ENCODE measurements around the gene RNFT1. TPM values are rescaled to one million over a fixed set of nuclear protein-coding genes. Genes with fewer than 3 reads are reported as not detected.
"Not testable (repeated sequence)": the region's sequence is repeated elsewhere in the genome, so short reads cannot be mapped to it uniquely, and the experiment has no call there.

RNFT1 gene, protein sequence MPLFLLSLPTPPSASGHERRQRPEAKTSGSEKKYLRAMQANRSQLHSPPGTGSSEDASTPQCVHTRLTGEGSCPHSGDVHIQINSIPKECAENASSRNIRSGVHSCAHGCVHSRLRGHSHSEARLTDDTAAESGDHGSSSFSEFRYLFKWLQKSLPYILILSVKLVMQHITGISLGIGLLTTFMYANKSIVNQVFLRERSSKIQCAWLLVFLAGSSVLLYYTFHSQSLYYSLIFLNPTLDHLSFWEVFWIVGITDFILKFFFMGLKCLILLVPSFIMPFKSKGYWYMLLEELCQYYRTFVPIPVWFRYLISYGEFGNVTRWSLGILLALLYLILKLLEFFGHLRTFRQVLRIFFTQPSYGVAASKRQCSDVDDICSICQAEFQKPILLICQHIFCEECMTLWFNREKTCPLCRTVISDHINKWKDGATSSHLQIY
- total RNA-seq: 15.8 and 23.3 TPM in 2 replicates

DNA sequence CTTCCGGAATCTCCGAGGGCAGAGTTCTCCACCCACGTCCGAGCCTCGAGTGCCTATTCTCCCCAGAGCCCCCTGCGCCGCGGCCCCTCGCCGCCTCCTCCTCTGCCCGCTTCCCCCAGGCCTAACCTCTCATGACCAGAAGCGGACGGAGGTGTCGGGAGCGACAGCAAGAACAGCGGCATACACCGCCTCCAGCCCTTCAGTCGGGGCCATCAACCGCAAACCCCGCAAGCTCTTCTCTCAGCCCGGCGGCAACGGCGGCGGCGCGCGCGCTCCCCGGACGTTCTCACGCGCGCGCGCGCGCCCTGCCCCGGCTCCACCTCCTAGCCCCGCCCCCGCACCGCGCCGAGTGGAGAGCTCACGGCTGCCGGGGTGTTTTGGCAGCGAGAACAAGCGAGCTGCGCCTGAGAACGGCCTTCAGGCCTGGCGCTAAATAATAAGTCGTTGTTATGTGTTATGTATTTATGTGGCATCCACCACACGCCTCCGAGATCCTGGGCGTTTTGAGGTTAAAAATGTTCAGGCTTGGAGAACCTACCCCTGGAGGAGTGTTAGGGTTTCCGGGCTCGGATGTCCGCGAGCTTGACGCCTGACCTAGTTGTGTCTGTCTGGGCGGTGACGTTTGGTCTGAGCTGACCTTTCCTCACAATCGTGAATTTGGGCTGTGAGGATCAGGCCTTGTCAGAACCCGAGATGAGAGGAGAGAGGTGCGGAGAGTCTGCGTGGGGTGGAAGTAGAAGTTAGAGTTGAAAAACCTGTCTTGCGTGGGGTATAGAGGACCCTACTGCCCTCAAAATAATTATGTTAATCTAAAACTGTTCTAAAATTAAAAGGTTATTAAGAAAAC is at the start of gene RNFT1:
Gene RNFT1, minus strand, starts transcription at position 259 of the 847 bp plus-strand sequence. Its CDS starts 77 bp downstream, at position 182.
- DNase-seq (ENCODE audit: low read depth): peak; percentile 86
- H3K4me3 ChIP-seq (ENCODE audit: low read depth, low read length): peak within 1 kb of the TSS; percentile 96
- TF ChIP-seq, protein P1, sequence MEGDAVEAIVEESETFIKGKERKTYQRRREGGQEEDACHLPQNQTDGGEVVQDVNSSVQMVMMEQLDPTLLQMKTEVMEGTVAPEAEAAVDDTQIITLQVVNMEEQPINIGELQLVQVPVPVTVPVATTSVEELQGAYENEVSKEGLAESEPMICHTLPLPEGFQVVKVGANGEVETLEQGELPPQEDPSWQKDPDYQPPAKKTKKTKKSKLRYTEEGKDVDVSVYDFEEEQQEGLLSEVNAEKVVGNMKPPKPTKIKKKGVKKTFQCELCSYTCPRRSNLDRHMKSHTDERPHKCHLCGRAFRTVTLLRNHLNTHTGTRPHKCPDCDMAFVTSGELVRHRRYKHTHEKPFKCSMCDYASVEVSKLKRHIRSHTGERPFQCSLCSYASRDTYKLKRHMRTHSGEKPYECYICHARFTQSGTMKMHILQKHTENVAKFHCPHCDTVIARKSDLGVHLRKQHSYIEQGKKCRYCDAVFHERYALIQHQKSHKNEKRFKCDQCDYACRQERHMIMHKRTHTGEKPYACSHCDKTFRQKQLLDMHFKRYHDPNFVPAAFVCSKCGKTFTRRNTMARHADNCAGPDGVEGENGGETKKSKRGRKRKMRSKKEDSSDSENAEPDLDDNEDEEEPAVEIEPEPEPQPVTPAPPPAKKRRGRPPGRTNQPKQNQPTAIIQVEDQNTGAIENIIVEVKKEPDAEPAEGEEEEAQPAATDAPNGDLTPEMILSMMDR (IDR thresholded peaks at IDR 0.05; ENCODE audit: insufficient read depth, low read depth, low read length): no peak

DNA sequence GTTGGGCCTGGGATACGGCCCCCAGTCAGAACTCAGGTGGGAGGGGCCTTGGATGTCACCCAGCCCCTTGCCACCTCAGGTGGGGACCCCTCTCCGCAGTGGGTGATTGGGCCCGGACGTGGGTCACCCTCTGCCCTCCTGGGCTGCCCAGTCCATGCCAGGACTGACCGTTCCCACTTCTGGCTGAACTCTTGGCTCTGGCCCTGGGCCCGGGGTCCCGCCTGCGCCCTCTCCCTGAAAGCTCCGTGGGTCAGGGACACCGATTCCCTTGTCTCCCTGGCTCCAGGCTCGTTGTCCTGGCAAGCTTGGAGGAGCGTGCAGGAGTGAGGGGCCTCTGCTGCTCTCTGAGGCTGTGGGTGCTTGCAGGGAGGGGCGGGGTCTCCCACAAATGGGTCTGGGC is 44.8 kb upstream of the RNFT1 start:
- DNase-seq (ENCODE audit: low read depth); H3K4me3 ChIP-seq (ENCODE audit: low read depth, low read length): not testable (repeated sequence)

DNA sequence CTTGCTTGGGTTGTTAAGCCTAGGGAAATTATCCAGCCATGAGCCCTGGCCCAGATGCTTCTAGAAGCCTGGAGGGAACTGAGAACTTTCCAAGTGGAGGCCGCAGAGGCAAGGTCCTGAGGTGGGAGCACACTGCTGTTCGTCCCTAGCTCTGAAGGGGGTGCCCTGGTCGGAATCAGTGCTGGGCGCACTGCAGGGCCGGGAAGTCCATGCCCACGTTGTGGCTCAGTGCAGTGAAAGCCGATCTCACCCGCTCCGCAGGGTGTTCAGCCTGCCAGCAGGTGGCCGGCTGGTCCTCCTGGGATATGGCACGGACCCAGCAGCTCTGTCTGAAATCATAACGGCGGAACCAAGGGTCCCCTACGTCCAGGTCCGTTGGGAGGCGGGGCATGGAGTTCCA is 43.8 kb upstream of the RNFT1 start:
- not testable (repeated sequence) for DNase-seq (ENCODE audit: low read depth); H3K4me3 ChIP-seq (ENCODE audit: low read depth, low read length)

DNA sequence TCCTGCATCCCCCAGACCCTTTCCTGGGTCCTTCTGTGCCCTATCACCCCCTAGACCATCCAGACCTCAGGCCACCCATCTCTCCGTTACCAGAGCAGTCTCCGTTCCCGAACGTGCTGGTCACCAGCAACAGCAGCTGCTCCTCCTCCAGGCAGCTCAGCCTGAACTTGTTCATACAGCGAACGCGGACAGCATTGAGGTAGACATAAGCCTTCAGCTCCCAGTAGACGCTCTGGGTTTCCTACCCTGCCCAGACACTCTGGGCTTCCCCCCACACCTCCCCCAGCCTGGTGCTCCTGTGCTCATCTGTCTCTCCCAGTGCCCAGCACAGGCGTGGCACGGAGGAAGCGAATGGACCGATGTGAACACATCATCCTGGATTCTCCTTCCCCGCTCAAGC is 41.6 kb upstream of the RNFT1 start:
- DNase-seq (ENCODE audit: low read depth): no peak
- TF ChIP-seq, protein P1 (IDR thresholded peaks at IDR 0.05; ENCODE audit: insufficient read depth, low read depth, low read length): no peak
- no peak overlapping the region for H3K4me3 ChIP-seq (ENCODE audit: low read depth, low read length)

DNA sequence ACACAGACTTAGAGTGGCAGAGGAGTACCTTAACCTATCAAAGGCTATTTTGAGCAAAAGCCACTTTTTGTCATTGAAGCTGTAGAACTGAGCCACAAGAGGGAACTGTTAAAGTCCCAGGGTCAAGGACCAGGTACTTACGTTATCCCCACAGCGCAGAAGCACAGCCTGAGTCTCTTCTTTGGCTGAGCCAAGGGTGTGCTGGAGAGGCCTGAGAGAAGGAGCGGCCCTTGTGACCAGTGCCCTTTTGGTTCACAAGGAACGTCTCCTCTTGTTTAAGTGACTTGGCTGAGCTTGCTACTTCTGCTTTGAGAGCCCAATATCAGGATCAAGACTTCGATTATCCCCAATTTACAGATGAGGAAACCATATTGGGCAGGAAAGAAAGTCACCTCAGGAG is 40.0 kb upstream of the RNFT1 start:
- not testable (repeated sequence) for H3K4me3 ChIP-seq (ENCODE audit: low read depth, low read length); DNase-seq (ENCODE audit: low read depth)

DNA sequence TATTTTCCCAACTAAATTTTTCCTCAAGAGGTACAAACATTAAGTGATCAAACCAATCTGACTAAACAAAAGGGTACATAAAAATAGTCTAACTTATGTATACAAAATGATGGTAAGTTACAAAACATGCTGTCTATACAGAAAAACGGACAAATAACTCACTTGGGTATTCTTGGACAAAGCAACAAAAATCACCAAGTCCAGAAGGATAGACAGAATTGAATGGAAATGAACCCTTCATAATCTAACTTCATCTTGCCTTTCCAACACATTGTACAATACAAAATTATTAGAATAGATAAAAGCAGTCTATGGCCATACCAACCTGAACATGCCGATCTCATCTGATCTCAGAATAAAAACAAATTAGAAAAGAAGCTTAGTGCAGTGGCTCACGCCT is 37.9 kb upstream of the RNFT1 start:
- not testable (repeated sequence) for DNase-seq (ENCODE audit: low read depth); H3K4me3 ChIP-seq (ENCODE audit: low read depth, low read length)

DNA sequence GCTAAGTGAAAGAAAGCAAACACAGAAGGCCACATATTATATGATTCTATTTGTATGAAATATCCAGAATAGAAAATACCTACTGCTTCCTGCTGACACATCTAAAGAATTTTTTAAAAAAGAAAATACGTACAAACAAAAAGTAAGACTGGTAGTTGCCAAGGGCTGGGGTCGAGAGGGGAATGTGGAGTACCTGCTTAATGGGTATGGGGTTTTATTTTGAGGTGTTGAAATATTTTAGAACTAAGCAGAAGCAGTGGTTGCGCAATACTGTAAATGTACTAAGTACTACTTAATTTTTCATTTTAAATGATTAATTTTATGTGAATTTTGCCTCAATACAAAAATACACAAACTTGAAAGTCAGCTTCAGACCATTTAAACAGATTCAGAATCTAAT is 32.1 kb upstream of the RNFT1 start:
- H3K4me3 ChIP-seq (ENCODE audit: low read depth, low read length); DNase-seq (ENCODE audit: low read depth): not testable (repeated sequence)

DNA sequence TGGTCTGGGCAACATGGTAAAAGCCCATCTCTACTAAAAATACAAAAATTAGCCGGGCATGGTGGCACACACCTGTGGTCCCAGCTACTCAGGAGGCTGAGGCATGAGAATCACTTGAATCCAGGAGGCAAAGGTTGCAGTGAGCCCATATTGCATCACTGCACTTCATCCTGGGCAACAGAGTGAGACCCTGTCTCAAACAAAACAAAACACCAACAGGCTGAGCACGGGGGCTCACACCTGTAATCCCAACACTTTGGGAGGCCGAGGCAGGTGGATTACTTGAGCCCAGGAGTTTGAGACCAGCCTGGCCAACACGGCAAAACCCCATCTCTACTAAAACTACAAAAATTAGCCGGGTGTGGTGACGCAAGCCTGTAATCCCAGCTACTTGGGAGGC is 10.6 kb upstream of the RNFT1 start:
- H3K4me3 ChIP-seq (ENCODE audit: low read depth, low read length); DNase-seq (ENCODE audit: low read depth): not testable (repeated sequence)

DNA sequence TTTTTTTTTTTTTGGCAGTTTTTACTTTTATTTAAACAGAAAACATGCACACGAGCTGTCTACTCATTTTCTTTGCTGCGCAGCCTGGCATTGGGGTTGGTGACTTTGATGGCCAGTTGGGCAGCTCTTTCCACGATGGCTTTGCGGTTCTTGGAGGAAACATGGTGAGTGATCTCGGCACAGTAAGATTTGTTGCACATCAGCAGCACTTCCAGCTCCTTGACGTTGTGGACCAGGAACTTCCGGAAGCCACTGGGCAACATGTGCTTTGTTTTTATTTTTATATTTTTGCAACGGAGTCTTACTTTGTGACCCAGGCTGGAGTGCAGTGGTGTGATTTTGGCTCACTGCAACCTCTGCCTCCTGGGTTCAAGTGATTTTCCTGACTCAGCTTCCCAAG is 8.9 kb upstream of the RNFT1 start:
- H3K4me3 ChIP-seq (ENCODE audit: low read depth, low read length): not testable (repeated sequence)

DNA sequence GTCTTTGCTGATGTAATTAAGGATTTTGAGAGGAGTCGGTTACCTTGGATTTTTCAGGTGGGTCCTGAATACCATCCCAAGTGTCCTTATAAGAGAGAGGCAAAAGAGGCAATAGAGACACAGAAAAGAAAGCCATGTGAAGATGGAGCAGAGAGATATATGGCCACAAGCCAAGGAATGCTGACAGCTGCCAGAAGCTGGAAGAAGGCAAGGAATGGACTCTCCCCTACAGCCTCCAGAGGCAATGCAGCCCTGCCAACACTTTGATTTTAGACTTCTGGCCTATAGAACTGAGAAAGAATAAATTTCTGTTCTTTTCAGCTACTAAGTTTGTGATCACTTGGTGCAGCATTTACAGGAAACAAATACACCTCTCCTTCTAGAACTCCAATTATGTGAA is 8.2 kb upstream of the RNFT1 start:
- H3K4me3 ChIP-seq (ENCODE audit: low read depth, low read length): no peak overlapping the region
- DNase-seq (ENCODE audit: low read depth): peak; percentile 10
- TF ChIP-seq, protein P1 (IDR thresholded peaks at IDR 0.05; ENCODE audit: insufficient read depth, low read depth, low read length): no peak

More for the DNA sequence above, 8.9 kb upstream of the RNFT1 start:
- not testable (repeated sequence) for DNase-seq (ENCODE audit: low read depth)

DNA sequence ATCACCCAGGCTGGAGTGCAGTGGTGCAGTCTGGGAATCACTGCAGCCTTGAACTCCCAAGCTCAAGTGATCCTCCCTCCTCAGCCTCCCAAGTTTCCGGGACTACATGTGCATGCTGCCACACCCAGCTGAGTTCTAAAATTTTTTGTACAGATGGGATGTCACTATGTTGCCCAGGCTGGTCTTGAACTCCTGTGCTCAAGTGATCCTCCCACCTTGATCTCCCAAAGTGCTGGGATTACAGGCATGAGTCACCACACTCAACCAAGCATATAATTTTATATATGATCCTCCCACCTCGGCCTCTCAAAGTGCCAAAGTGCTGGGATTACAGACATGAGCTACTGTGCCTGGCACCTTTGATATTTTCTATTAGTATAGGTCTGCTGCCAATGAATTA is 7.2 kb upstream of the RNFT1 start:
- not testable (repeated sequence) for H3K4me3 ChIP-seq (ENCODE audit: low read depth, low read length); DNase-seq (ENCODE audit: low read depth)
